Astrocyte (in vitro differentiated cells and primary cell): ENCODE results near the gene PCSK5. TPM values are rescaled to one million over a fixed set of nuclear protein-coding genes. Genes with fewer than 3 reads are reported as not detected.

Experiments used
- DNase-seq: peaks from one replicate; pipeline ENCODE4 v3.0.0-alpha.2; 2010; ENCODE audit warnings: low read depth
- FAIRE-seq: peaks from 2 replicates; lab custom pipeline; 2011; peaks lifted over from hg19 to GRCh38; lab: Jason Lieb, UNC
- H2AFZ ChIP-seq: 2 replicates; pipeline ENCODE4 v1.6.0; 2012; ENCODE audit warnings: low read depth, low read length, inconsistent platforms
- H3K27ac ChIP-seq: 2 replicates; pipeline ENCODE4 v1.5.1; 2011; ENCODE audit warnings: low read depth, low read length, inconsistent platforms
- H3K27me3 ChIP-seq: 2 replicates; pipeline ENCODE4 v1.6.0; 2011; ENCODE audit warnings: low read length, inconsistent platforms; ENCODE audit not compliant: insufficient read depth
- H3K36me3 ChIP-seq: 2 replicates; pipeline ENCODE4 v1.5.1; 2011; ENCODE audit warnings: low read length, inconsistent platforms; ENCODE audit not compliant: insufficient read depth
- H3K4me1 ChIP-seq: 2 replicates; pipeline ENCODE4 v1.5.1; 2011; ENCODE audit warnings: low read length, inconsistent platforms; ENCODE audit not compliant: insufficient read depth
- H3K4me2 ChIP-seq: 2 replicates; pipeline ENCODE4 v1.6.0; 2012; ENCODE audit warnings: low read length, inconsistent platforms
- H3K4me3 ChIP-seq: 2 replicates; pipeline ENCODE4 v1.5.1; 2011; ENCODE audit warnings: low read depth, mild to moderate bottlenecking, low read length, inconsistent platforms; ENCODE audit not compliant: insufficient read depth
- H3K79me2 ChIP-seq: 2 replicates; pipeline ENCODE4 v1.6.0; 2012; ENCODE audit warnings: mild to moderate bottlenecking, low read length, inconsistent platforms; ENCODE audit not compliant: insufficient read depth
- H3K9ac ChIP-seq: 2 replicates; pipeline ENCODE4 v1.6.0; 2012; ENCODE audit warnings: mild to moderate bottlenecking, low read length, inconsistent platforms
- H3K9me3 ChIP-seq: 2 replicates; pipeline ENCODE4 v1.5.1; 2012; ENCODE audit warnings: low read depth, mild to moderate bottlenecking, low read length, inconsistent platforms; ENCODE audit not compliant: insufficient read depth
- H4K20me1 ChIP-seq: 2 replicates; pipeline ENCODE4 v1.6.0; 2012; ENCODE audit warnings: low read length, inconsistent platforms; ENCODE audit not compliant: insufficient read depth
- H3K27ac Mint-ChIP-seq: one replicate; pipeline ENCODE4 v1.8.0; 2021; ENCODE audit warnings: mild to moderate bottlenecking, mixed read lengths; ENCODE audit not compliant: unreplicated experiment
- H3K27me3 Mint-ChIP-seq: one replicate; pipeline ENCODE4 v1.8.0; 2021; ENCODE audit warnings: low read depth, mixed read lengths; ENCODE audit not compliant: unreplicated experiment
- H3K36me3 Mint-ChIP-seq: one replicate; pipeline ENCODE4 v1.8.0; 2021; ENCODE audit warnings: low read depth, mixed read lengths; ENCODE audit not compliant: unreplicated experiment
- H3K4me1 Mint-ChIP-seq: one replicate; pipeline ENCODE4 v1.8.0; 2021; ENCODE audit warnings: low read depth, mixed read lengths; ENCODE audit not compliant: unreplicated experiment
- H3K4me3 Mint-ChIP-seq: one replicate; pipeline ENCODE4 v1.8.0; 2021; ENCODE audit warnings: mild to moderate bottlenecking, moderate library complexity, mixed read lengths; ENCODE audit not compliant: unreplicated experiment
- H3K9me3 Mint-ChIP-seq: one replicate; pipeline ENCODE4 v1.8.0; 2021; ENCODE audit warnings: mild to moderate bottlenecking, mixed read lengths; ENCODE audit not compliant: unreplicated experiment
- CTCF ChIP-seq: IDR thresholded peaks from 2 replicates; pipeline ENCODE4 v1.5.1; 2011; ENCODE audit warnings: low read depth, mild to moderate bottlenecking, inconsistent platforms, low read length, moderate library complexity; ENCODE audit not compliant: insufficient read depth
- EZH2 ChIP-seq: IDR thresholded peaks from 2 replicates; pipeline ENCODE4 v1.6.1; 2012; ENCODE audit warnings: mild to moderate bottlenecking, low read length, inconsistent platforms; ENCODE audit not compliant: insufficient read depth
- total RNA-seq: library from RNA; stranded (reverse); gene quantifications from 2 replicates; pipeline ENCODE4 v1.2.1, GENCODE V29; 2021

Gene PCSK5
- total RNA-seq, 1 donor from 2014 or later: 13.1 TPM

- FAIRE-seq (no peak), DNase-seq (no peak)
- Histone ChIP-seq H4K20me1 (no peaks in the 10 kb centered on the region), H3K9me3 (no peaks in the 10 kb centered on the region), H3K9ac (no peak overlapping the region), H2AFZ (no peak overlapping the region), H3K27me3 (no peaks in the 10 kb centered on the region), H3K4me1 (no peaks in the 10 kb centered on the region), H3K36me3 (no peaks in the 10 kb centered on the region), H3K79me2 (no peaks in the 10 kb centered on the region), H3K4me3 (no peak overlapping the region), H3K4me2 (no peak overlapping the region), H3K27ac (no peak overlapping the region)
- Mint-ChIP-seq H3K36me3 (peaks cover 3% of the 10 kb centered on the region), H3K27me3 (no peaks in the 10 kb centered on the region), H3K4me3 (no peak overlapping the region), H3K27ac (no peak overlapping the region), H3K4me1 (no peaks in the 10 kb centered on the region), H3K9me3 (no peaks in the 10 kb centered on the region)
- TF ChIP-seq CTCF (no peak), EZH2 (no peak)
Measured at GRCh38 chr9:76087976-76088375, 197.5 kb downstream of the PCSK5 start.

- FAIRE-seq (no peak), DNase-seq (no peak)
Measured at GRCh38 chr9:76090330-76090729, 199.9 kb downstream of the PCSK5 start.

More at GRCh38 chr9:76090330-76090729, 199.9 kb downstream of the PCSK5 start:
- Mint-ChIP-seq H3K4me3 (no peak overlapping the region), H3K27ac (no peak overlapping the region), H3K27me3 (no peaks in the 10 kb centered on the region), H3K36me3 (peaks cover 1% of the 10 kb centered on the region), H3K9me3 (no peaks in the 10 kb centered on the region), H3K4me1 (peaks cover 5% of the 10 kb centered on the region)
- H3K27ac ChIP-seq: no peak overlapping the region
- H3K4me1 ChIP-seq: no peaks in the 10 kb centered on the region
- H3K4me3 ChIP-seq: no peak overlapping the region
- no peaks in the 10 kb centered on the region for H3K27me3 ChIP-seq
- no peak overlapping the region for H2AFZ ChIP-seq
- no peaks in the 10 kb centered on the region for H4K20me1 ChIP-seq
- no peaks in the 10 kb centered on the region for H3K9me3 ChIP-seq
- H3K9ac ChIP-seq: no peak overlapping the region
- no peaks in the 10 kb centered on the region for H3K79me2 ChIP-seq
- no peak overlapping the region for H3K4me2 ChIP-seq
- H3K36me3 ChIP-seq: no peaks in the 10 kb centered on the region
- TF ChIP-seq CTCF: no peak
- TF ChIP-seq EZH2: no peak
